ENCODE results near the gene RAB5B. TPM values are rescaled to one million over a fixed set of nuclear protein-coding genes. Genes with fewer than 3 reads are reported as not detected.
"Not testable (repeated sequence)": the region's sequence is repeated elsewhere in the genome, so short reads cannot be mapped to it uniquely, and the experiment has no call there.

Gene RAB5B
- total RNA-seq, 2 experiments from 2014 or later: 21.6 to 47.2 TPM

DNA sequence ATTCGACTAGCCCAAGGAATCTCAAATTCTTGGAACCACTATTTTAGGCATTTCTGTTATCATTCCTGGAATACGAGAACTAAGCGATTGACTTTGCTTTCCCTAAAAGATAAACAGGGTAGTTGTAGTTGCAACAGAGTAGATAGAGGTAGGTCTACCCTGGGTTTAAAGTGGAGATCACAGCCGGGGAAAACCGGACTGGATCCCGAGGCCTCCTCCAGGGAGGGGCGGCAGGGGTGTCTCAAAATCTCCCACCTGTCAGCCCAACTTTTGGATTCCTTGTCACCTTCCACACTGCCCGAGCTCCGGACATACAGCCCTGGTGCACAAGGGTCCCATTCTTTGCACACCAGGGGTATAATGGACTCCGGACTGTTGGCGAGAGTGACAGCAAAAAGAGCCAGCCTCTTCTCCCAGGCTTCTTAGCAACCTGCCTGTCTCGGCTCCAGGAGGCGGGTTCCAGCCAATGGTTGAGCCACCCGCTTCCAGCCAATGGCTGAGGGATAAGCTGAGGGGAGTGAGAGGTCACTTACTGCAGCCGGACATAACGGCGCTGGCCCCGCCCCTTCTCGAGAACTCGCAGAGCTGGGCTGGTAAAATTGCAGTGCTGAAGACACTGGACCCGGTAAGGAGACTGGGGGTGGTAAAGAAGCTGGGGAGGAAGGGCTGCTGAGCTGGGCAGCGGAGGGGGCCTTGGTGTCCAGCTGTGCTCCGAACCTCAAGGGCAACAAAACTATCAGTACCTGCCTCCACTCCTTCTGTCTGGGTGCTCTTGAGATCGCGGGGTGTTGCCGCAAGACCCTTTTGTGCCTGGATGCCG lies 23.0 kb downstream of the RAB5B start, which contains the start of gene SUOX:
Gene SUOX (plus strand): TSS at position 562 of the 820 bp plus-strand sequence. CDS start 4,946 bp downstream, outside the sequence.
- CTCF ChIA-PET (ENCODE audit: unreplicated experiment): interaction anchor here (1.0 to 1.4 kb wide), 2 partner anchors 12 to 32 kb away, joined by 3 to 4 read pairs; no protein-coding TSS in a partner anchor
- Histone ChIP-seq H2AFZ (ENCODE audit: low read length) (no peak within 1 kb of the TSS), H3K9me2 (ENCODE audit: insufficient read depth, low read length) (no peaks in the 10 kb centered on the region), H3K4me1 (ENCODE audit: insufficient read depth, low read length, poor library complexity, severe bottlenecking) (no peaks in the 10 kb centered on the region), H3K79me2 (ENCODE audit: insufficient read depth, low read depth, low read length) (no peaks in the 10 kb centered on the region), H3K27ac (ENCODE audit: low read depth, low read length, poor library complexity, severe bottlenecking) (no peak within 1 kb of the TSS), H3K4me3 (ENCODE audit: low read depth, low read length, poor library complexity, severe bottlenecking) (no peak within 1 kb of the TSS), H4K20me1 (ENCODE audit: insufficient read depth, low read length) (no peaks in the 10 kb centered on the region), H3K4me2 (ENCODE audit: low read length) (no peak within 1 kb of the TSS), H3K36me3 (ENCODE audit: insufficient read depth, low read length) (peaks cover 23% of the 10 kb centered on the region; the same call in 1 of the 2 replicates), H3K9me3 (ENCODE audit: low read length) (no peaks in the 10 kb centered on the region)
- BruUV-seq (replicated peaks): no TSS peak
- DNase-seq (ENCODE audit: low spot score): no peak
- TF ChIP-seq, protein P1, sequence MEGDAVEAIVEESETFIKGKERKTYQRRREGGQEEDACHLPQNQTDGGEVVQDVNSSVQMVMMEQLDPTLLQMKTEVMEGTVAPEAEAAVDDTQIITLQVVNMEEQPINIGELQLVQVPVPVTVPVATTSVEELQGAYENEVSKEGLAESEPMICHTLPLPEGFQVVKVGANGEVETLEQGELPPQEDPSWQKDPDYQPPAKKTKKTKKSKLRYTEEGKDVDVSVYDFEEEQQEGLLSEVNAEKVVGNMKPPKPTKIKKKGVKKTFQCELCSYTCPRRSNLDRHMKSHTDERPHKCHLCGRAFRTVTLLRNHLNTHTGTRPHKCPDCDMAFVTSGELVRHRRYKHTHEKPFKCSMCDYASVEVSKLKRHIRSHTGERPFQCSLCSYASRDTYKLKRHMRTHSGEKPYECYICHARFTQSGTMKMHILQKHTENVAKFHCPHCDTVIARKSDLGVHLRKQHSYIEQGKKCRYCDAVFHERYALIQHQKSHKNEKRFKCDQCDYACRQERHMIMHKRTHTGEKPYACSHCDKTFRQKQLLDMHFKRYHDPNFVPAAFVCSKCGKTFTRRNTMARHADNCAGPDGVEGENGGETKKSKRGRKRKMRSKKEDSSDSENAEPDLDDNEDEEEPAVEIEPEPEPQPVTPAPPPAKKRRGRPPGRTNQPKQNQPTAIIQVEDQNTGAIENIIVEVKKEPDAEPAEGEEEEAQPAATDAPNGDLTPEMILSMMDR (conservative IDR thresholded peaks at IDR 0.05; ENCODE audit: low read length): no peak
- TF ChIP-seq EZH2phosphoT487 (IDR thresholded peaks at IDR 0.05; ENCODE audit: borderline replicate concordance, low read depth, low read length): no peak
- POLR2A ChIA-PET: interaction anchor here (0.9 to 1.3 kb wide), 4 partner anchors 18 to 113 kb away, joined by 3 to 9 read pairs (median 3); partner anchors contain the start of gene RAB5B
- intact Hi-C loops (cut with micrococcal nuclease; ENCODE audit: unreplicated experiment): loop anchor here (1.0 kb wide), 2 partner anchors 32 to 44 kb away; partner anchors contain the start of gene RPS26

GRCh38 chr12:55997535-55997859 lies 23.6 kb downstream of the RAB5B start:
- no peak overlapping the region for H2AFZ ChIP-seq (ENCODE audit: low read length)
- H3K9me2 ChIP-seq (ENCODE audit: insufficient read depth, low read length): no peaks in the 10 kb centered on the region
- no peak overlapping the region for H3K27ac ChIP-seq (ENCODE audit: low read depth, low read length, poor library complexity, severe bottlenecking)
- H3K4me1 ChIP-seq (ENCODE audit: insufficient read depth, low read length, poor library complexity, severe bottlenecking): no peaks in the 10 kb centered on the region
- BruUV-seq (replicated peaks): no TSS peak
- peaks cover 17% of the 10 kb centered on the region; the same call in 1 of the 2 replicates for H3K36me3 ChIP-seq (ENCODE audit: insufficient read depth, low read length)
- no peak overlapping the region for H3K4me2 ChIP-seq (ENCODE audit: low read length)
- no peak for TF ChIP-seq EZH2phosphoT487 (IDR thresholded peaks at IDR 0.05; ENCODE audit: borderline replicate concordance, low read depth, low read length)
- TF ChIP-seq, protein P1 (conservative IDR thresholded peaks at IDR 0.05; ENCODE audit: low read length): no peak
- intact Hi-C loops (cut with micrococcal nuclease; ENCODE audit: unreplicated experiment): no loop called here
- no peaks in the 10 kb centered on the region for H3K9me3 ChIP-seq (ENCODE audit: low read length)
- no peak for DNase-seq (ENCODE audit: low spot score)
- no peaks in the 10 kb centered on the region for H3K79me2 ChIP-seq (ENCODE audit: insufficient read depth, low read depth, low read length)
- no peak overlapping the region for H3K4me3 ChIP-seq (ENCODE audit: low read depth, low read length, poor library complexity, severe bottlenecking)
- ChIA-PET POLR2A (interaction anchor here (1.1 kb wide), 1 partner anchor 113 kb away, joined by 3 read pairs; no protein-coding TSS in a partner anchor), CTCF (ENCODE audit: unreplicated experiment) (no interaction called here)
- no peaks in the 10 kb centered on the region for H4K20me1 ChIP-seq (ENCODE audit: insufficient read depth, low read length)

GRCh38 chr12:55999522-55999921 lies 25.6 kb downstream of the RAB5B start:
- CTCF ChIA-PET (ENCODE audit: unreplicated experiment): interaction anchor here (0.6 kb wide), 1 partner anchor 27 kb away, joined by 3 read pairs; no protein-coding TSS in a partner anchor
- H3K27ac ChIP-seq (ENCODE audit: low read depth, low read length, poor library complexity, severe bottlenecking); H4K20me1 ChIP-seq (ENCODE audit: insufficient read depth, low read length); DNase-seq (ENCODE audit: low spot score); intact Hi-C loops (cut with micrococcal nuclease; ENCODE audit: unreplicated experiment); H3K4me3 ChIP-seq (ENCODE audit: low read depth, low read length, poor library complexity, severe bottlenecking); H3K79me2 ChIP-seq (ENCODE audit: insufficient read depth, low read depth, low read length); BruUV-seq (replicated peaks); H3K4me2 ChIP-seq (ENCODE audit: low read length); H3K9me2 ChIP-seq (ENCODE audit: insufficient read depth, low read length); H2AFZ ChIP-seq (ENCODE audit: low read length); H3K9me3 ChIP-seq (ENCODE audit: low read length); H3K4me1 ChIP-seq (ENCODE audit: insufficient read depth, low read length, poor library complexity, severe bottlenecking); H3K36me3 ChIP-seq (ENCODE audit: insufficient read depth, low read length): not testable (repeated sequence)
- POLR2A ChIA-PET: interaction anchor here (1.0 kb wide), 2 partner anchors 26 to 69 kb away, joined by 3 read pairs; partner anchors contain the start of genes DGKA and RAB5B

GRCh38 chr12:55999999-56000540 lies 26.2 kb downstream of the RAB5B start:
- intact Hi-C loops (cut with micrococcal nuclease; ENCODE audit: unreplicated experiment); H3K4me2 ChIP-seq (ENCODE audit: low read length); H3K4me1 ChIP-seq (ENCODE audit: insufficient read depth, low read length, poor library complexity, severe bottlenecking); H4K20me1 ChIP-seq (ENCODE audit: insufficient read depth, low read length); H3K79me2 ChIP-seq (ENCODE audit: insufficient read depth, low read depth, low read length); CTCF ChIA-PET (ENCODE audit: unreplicated experiment); DNase-seq (ENCODE audit: low spot score); H3K4me3 ChIP-seq (ENCODE audit: low read depth, low read length, poor library complexity, severe bottlenecking); H3K9me2 ChIP-seq (ENCODE audit: insufficient read depth, low read length); H3K27ac ChIP-seq (ENCODE audit: low read depth, low read length, poor library complexity, severe bottlenecking); H2AFZ ChIP-seq (ENCODE audit: low read length); H3K9me3 ChIP-seq (ENCODE audit: low read length); BruUV-seq (replicated peaks); H3K36me3 ChIP-seq (ENCODE audit: insufficient read depth, low read length): not testable (repeated sequence)
- POLR2A ChIA-PET: interaction anchor here (1.0 kb wide), 1 partner anchor 26 kb away, joined by 3 read pairs; the partner anchor contains the start of gene RAB5B

Data from OCI-LY7 (cell line).